Coronary artery (tissue), 2 donors: ENCODE measurements around the gene ZNF212.
"Not testable (repeated sequence)": the region's sequence is repeated elsewhere in the genome, so short reads cannot be mapped to it uniquely, and the experiment has no call there.

Source experiments
- DNase-seq: peaks from one replicate; pipeline ENCODE4 v3.0.0-alpha.2; 2017; ENCODE audit warnings: low spot score
- H3K27ac ChIP-seq, 2 donors: fragments of 200-600 bp; sonication (generic); one replicate each; pipeline ENCODE4 v1.5.1; 2016 to 2019
- H3K4me3 ChIP-seq: fragments of 200-600 bp; sonication (generic); 2 replicates; pipeline ENCODE4 v1.5.1; 2016; ENCODE audit warnings: mild to moderate bottlenecking, moderate library complexity
- TF ChIP-seq, protein P1 (sequence below): fragments of 200-600 bp; sonication (generic); IDR thresholded peaks from one replicate; pipeline ENCODE4 v1.5.1; 2019; ENCODE audit warnings: antibody characterized with exemption

The ZNF212 gene

DNA sequence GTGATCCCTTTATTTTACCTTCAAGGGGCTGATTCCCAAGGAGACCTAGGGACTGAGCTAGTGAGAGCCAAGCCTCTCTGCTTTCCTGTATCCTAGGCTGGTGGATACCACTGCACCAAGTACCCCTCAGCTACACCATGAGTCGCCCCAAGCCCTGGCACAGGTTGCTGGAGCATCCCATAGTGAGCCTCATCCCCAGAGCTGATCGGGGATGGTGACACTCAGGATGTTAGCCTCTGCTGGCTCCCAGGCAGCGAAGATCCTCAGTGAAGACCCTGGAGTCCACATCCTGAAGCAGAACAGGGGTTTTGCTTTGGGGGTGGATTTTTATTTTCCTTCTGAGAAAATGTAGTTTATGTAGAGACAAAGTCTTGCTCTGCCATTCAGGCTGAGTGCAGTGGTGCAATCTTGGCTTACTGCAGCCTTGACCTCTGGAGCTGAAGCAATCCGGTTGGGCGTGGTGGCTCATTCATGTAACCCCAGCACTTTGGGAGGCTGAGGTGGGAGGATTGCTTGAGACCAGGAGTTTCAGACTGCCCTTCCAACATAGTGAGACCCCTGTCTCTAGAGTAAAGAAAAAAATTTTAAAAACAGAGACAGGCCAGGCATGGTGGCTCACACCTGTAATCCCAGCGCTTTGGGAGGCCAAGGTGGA, 12.5 kb upstream of the ZNF212 start:
- no peak for DNase-seq
- TF ChIP-seq, protein P1, sequence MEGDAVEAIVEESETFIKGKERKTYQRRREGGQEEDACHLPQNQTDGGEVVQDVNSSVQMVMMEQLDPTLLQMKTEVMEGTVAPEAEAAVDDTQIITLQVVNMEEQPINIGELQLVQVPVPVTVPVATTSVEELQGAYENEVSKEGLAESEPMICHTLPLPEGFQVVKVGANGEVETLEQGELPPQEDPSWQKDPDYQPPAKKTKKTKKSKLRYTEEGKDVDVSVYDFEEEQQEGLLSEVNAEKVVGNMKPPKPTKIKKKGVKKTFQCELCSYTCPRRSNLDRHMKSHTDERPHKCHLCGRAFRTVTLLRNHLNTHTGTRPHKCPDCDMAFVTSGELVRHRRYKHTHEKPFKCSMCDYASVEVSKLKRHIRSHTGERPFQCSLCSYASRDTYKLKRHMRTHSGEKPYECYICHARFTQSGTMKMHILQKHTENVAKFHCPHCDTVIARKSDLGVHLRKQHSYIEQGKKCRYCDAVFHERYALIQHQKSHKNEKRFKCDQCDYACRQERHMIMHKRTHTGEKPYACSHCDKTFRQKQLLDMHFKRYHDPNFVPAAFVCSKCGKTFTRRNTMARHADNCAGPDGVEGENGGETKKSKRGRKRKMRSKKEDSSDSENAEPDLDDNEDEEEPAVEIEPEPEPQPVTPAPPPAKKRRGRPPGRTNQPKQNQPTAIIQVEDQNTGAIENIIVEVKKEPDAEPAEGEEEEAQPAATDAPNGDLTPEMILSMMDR = no peak

GRCh38 chr7:149228831-149229471, 10.5 kb upstream of the ZNF212 start:
- no peak overlapping the region for H3K4me3 ChIP-seq
- TF ChIP-seq, protein P1 = no peak
- H3K27ac ChIP-seq = no peak overlapping the region
- DNase-seq = no peak

More for the DNA sequence above, 12.5 kb upstream of the ZNF212 start:
- Histone ChIP-seq H3K4me3 (no peak overlapping the region), H3K27ac (no peak overlapping the region)

DNA sequence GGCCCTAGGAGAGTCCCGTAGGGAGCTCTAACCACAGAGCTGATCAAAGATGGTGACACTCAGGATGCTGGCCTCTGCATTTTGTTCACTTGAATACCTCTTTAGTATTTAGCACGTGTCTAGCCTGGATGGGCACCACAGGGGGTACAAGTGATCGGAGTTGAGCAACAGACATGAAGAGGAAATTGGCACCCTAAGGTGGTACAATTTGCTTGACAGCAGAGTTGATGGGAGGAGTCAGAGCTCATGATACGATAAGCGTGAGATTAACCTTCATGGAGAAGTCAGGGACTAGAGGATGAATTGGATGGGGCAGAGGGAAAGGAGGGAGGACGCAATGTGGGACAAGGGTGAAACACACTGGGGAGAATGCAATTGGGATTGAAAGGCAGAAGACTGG, 9.9 kb upstream of the ZNF212 start:
- no peak for DNase-seq

DNA sequence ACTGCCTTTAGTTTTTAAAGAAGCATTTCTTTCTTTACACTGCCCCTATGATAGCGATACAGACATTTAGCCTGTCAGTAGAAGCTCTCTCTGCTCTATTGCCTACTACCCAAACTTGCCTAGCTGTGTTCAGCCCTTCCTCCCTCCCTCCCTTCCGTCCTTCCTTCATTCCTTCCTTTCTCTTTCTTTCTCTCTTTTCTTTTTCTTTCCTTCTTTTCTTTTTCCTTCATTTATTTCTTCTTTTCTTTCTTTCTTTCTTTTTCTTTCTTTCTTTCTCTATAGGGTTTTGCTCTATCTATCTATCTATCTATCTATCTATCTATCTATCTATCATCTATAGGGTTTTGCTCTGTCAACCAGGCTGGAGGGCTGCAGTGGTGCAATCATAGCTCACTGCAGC, 7.1 kb upstream of the ZNF212 start:
- H3K27ac ChIP-seq = no peak overlapping the region
- TF ChIP-seq, protein P1 = no peak
- no peak for DNase-seq
- no peak overlapping the region for H3K4me3 ChIP-seq

More for the DNA sequence above, 9.9 kb upstream of the ZNF212 start:
- no peak overlapping the region for H3K27ac ChIP-seq
- TF ChIP-seq, protein P1 = no peak
- H3K4me3 ChIP-seq = no peak overlapping the region

- not testable (repeated sequence) for H3K27ac ChIP-seq, H3K4me3 ChIP-seq, DNase-seq
These were observed 5.7 kb upstream of the ZNF212 start for GRCh38 chr7:149233655-149234204.

- Histone ChIP-seq H3K27ac (no peak overlapping the region), H3K4me3 (no peak overlapping the region)
- TF ChIP-seq, protein P1 = no peak
- no peak for DNase-seq
These were observed 1.9 kb upstream of the ZNF212 start for GRCh38 chr7:149237502-149237901.

DNA sequence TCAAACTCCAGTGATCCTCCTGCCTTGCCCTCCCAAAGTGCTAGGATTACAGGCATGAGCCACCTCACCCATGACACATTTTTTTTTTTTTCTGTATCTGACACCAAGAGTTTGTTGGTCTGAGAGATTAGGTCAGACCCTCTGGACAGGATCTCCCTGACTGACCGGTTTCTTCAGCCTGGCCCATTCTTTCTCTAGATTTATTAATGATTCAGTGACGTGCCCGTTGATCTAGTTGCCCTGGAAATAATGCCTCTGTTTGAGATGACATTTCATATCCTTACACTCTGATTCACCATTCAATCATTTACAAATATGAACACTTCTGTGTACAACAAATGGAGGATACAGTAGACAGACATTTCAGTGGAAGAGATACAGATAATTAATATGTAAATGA, 1.4 kb upstream of the ZNF212 start:
- TF ChIP-seq, protein P1 = no peak
- no peak overlapping the region for H3K27ac ChIP-seq
- no peak overlapping the region for H3K4me3 ChIP-seq
- no peak for DNase-seq
